T-helper 2 cell treated with Interferon-gamma antibody and Interleukin-4, amounts not matched to agents 5 μg/mL and 100 μg/mL, for 36 hours (primary cell): ENCODE data around the gene CPVL.
"Not testable (repeated sequence)": the region's sequence is repeated elsewhere in the genome, so short reads cannot be mapped to it uniquely, and the experiment has no call there.

Experiments
- DNase-seq: peaks from one replicate; pipeline ENCODE4 v3.0.0; 2021; ENCODE audit warnings: low spot score
- H3K27ac Mint-ChIP-seq: one replicate; pipeline ENCODE4 v1.8.0; 2021; ENCODE audit warnings: mild to moderate bottlenecking, mixed read lengths
- H3K27me3 Mint-ChIP-seq: one replicate; pipeline ENCODE4 v1.8.0; 2021; ENCODE audit warnings: low read depth, mixed read lengths
- H3K36me3 Mint-ChIP-seq: one replicate; pipeline ENCODE4 v1.8.0; 2021; ENCODE audit warnings: low read depth, mixed read lengths
- H3K4me1 Mint-ChIP-seq: one replicate; pipeline ENCODE4 v1.8.0; 2021; ENCODE audit warnings: low read depth, mixed read lengths
- H3K4me3 Mint-ChIP-seq: one replicate; pipeline ENCODE4 v1.8.0; 2022; ENCODE audit warnings: mild to moderate bottlenecking, moderate library complexity, mixed read lengths
- H3K9me3 Mint-ChIP-seq: one replicate; pipeline ENCODE4 v1.8.0; 2021; ENCODE audit warnings: mixed read lengths

Gene CPVL

GRCh38 chr7:29120955-29121354 is 25.4 kb downstream of the CPVL start:
- Mint-ChIP-seq H3K9me3 (no peaks in the 10 kb centered on the region), H3K27ac (no peak overlapping the region), H3K36me3 (no peaks in the 10 kb centered on the region), H3K27me3 (peaks cover 8% of the 10 kb centered on the region), H3K4me1 (no peaks in the 10 kb centered on the region), H3K4me3 (no peak overlapping the region)
- no peak for DNase-seq

- H3K27me3 Mint-ChIP-seq: peaks cover 18% of the 10 kb centered on the region
- no peaks in the 10 kb centered on the region for H3K36me3 Mint-ChIP-seq
- no peak overlapping the region for H3K27ac Mint-ChIP-seq
- no peak for DNase-seq
- no peak overlapping the region for H3K4me3 Mint-ChIP-seq
- no peaks in the 10 kb centered on the region for H3K9me3 Mint-ChIP-seq
- no peaks in the 10 kb centered on the region for H3K4me1 Mint-ChIP-seq
Measured at GRCh38 chr7:29119538-29119937, 26.8 kb downstream of the CPVL start.

- H3K4me3 Mint-ChIP-seq: no peak overlapping the region
- H3K4me1 Mint-ChIP-seq: peaks cover 9% of the 10 kb centered on the region
- no peak for DNase-seq
- H3K27ac Mint-ChIP-seq: no peak overlapping the region
- H3K9me3 Mint-ChIP-seq: no peaks in the 10 kb centered on the region
- H3K27me3 Mint-ChIP-seq: peaks cover 25% of the 10 kb centered on the region
- H3K36me3 Mint-ChIP-seq: no peaks in the 10 kb centered on the region
Measured at GRCh38 chr7:29116361-29117200, 29.8 kb downstream of the CPVL start.

- peaks cover 28% of the 10 kb centered on the region for H3K27me3 Mint-ChIP-seq
- no peaks in the 10 kb centered on the region for H3K36me3 Mint-ChIP-seq
- H3K4me3 Mint-ChIP-seq: no peak overlapping the region
- no peak for DNase-seq
- no peaks in the 10 kb centered on the region for H3K9me3 Mint-ChIP-seq
- peaks cover 9% of the 10 kb centered on the region for H3K4me1 Mint-ChIP-seq
- H3K27ac Mint-ChIP-seq: no peak overlapping the region
Measured at GRCh38 chr7:29115753-29116152, 30.6 kb downstream of the CPVL start.

GRCh38 chr7:29115130-29115687 is 31.1 kb downstream of the CPVL start:
- no peaks in the 10 kb centered on the region for H3K9me3 Mint-ChIP-seq
- no peak overlapping the region for H3K4me3 Mint-ChIP-seq
- peaks cover 28% of the 10 kb centered on the region for H3K27me3 Mint-ChIP-seq
- no peak for DNase-seq
- no peak overlapping the region for H3K27ac Mint-ChIP-seq
- H3K4me1 Mint-ChIP-seq: peaks cover 9% of the 10 kb centered on the region
- no peaks in the 10 kb centered on the region for H3K36me3 Mint-ChIP-seq

GRCh38 chr7:29114266-29114665 is 32.1 kb downstream of the CPVL start:
- not testable (repeated sequence) for H3K4me3 Mint-ChIP-seq, H3K27ac Mint-ChIP-seq, H3K9me3 Mint-ChIP-seq, DNase-seq, H3K4me1 Mint-ChIP-seq, H3K36me3 Mint-ChIP-seq
- peaks cover 28% of the 10 kb centered on the region for H3K27me3 Mint-ChIP-seq

- H3K36me3 Mint-ChIP-seq: no peaks in the 10 kb centered on the region
- H3K27me3 Mint-ChIP-seq: peaks cover 28% of the 10 kb centered on the region
- H3K4me3 Mint-ChIP-seq: no peak overlapping the region
- peaks cover 9% of the 10 kb centered on the region for H3K4me1 Mint-ChIP-seq
- H3K9me3 Mint-ChIP-seq: no peaks in the 10 kb centered on the region
- peak; percentile 15 for DNase-seq
- H3K27ac Mint-ChIP-seq: no peak overlapping the region
Measured at GRCh38 chr7:29113384-29114102, 32.8 kb downstream of the CPVL start.

- DNase-seq: no peak
- Mint-ChIP-seq H3K4me3 (no peak overlapping the region), H3K36me3 (no peaks in the 10 kb centered on the region), H3K9me3 (no peaks in the 10 kb centered on the region), H3K27me3 (peaks cover 30% of the 10 kb centered on the region), H3K27ac (no peak overlapping the region), H3K4me1 (peaks cover 9% of the 10 kb centered on the region)
Measured at GRCh38 chr7:29112721-29113120, 33.6 kb downstream of the CPVL start.

GRCh38 chr7:29109899-29110298 is 36.4 kb downstream of the CPVL start:
- H3K9me3 Mint-ChIP-seq: no peaks in the 10 kb centered on the region
- H3K4me3 Mint-ChIP-seq: no peak overlapping the region
- no peak for DNase-seq
- H3K27ac Mint-ChIP-seq: no peak overlapping the region
- H3K27me3 Mint-ChIP-seq: peaks cover 25% of the 10 kb centered on the region
- H3K4me1 Mint-ChIP-seq: peaks cover 9% of the 10 kb centered on the region
- no peaks in the 10 kb centered on the region for H3K36me3 Mint-ChIP-seq

GRCh38 chr7:29109358-29109757 is 37.0 kb downstream of the CPVL start:
- no peak overlapping the region for H3K4me3 Mint-ChIP-seq
- no peak overlapping the region for H3K27ac Mint-ChIP-seq
- no peaks in the 10 kb centered on the region for H3K36me3 Mint-ChIP-seq
- peaks cover 9% of the 10 kb centered on the region for H3K4me1 Mint-ChIP-seq
- no peak for DNase-seq
- no peaks in the 10 kb centered on the region for H3K9me3 Mint-ChIP-seq
- peaks cover 22% of the 10 kb centered on the region for H3K27me3 Mint-ChIP-seq

GRCh38 chr7:29107056-29107455 is 39.3 kb downstream of the CPVL start:
- peaks cover 12% of the 10 kb centered on the region for H3K27me3 Mint-ChIP-seq
- no peak overlapping the region for H3K4me3 Mint-ChIP-seq
- DNase-seq: no peak
- no peaks in the 10 kb centered on the region for H3K36me3 Mint-ChIP-seq
- no peaks in the 10 kb centered on the region for H3K4me1 Mint-ChIP-seq
- no peak overlapping the region for H3K27ac Mint-ChIP-seq
- H3K9me3 Mint-ChIP-seq: no peaks in the 10 kb centered on the region

- Mint-ChIP-seq H3K27me3 (peaks cover 12% of the 10 kb centered on the region), H3K27ac (no peak overlapping the region), H3K4me3 (no peak overlapping the region), H3K36me3 (no peaks in the 10 kb centered on the region), H3K4me1 (no peaks in the 10 kb centered on the region), H3K9me3 (no peaks in the 10 kb centered on the region)
- no peak for DNase-seq
Measured at GRCh38 chr7:29106669-29106988, 39.7 kb downstream of the CPVL start.

- peaks cover 8% of the 10 kb centered on the region for H3K27me3 Mint-ChIP-seq
- H3K36me3 Mint-ChIP-seq: no peaks in the 10 kb centered on the region
- DNase-seq: no peak
- H3K27ac Mint-ChIP-seq: no peak overlapping the region
- H3K9me3 Mint-ChIP-seq: no peaks in the 10 kb centered on the region
- no peaks in the 10 kb centered on the region for H3K4me1 Mint-ChIP-seq
- H3K4me3 Mint-ChIP-seq: no peak overlapping the region
Measured at GRCh38 chr7:29105752-29106668, 40.3 kb downstream of the CPVL start.
